ENCODE data around the gene SPATA32.

Gene SPATA32

DNA sequence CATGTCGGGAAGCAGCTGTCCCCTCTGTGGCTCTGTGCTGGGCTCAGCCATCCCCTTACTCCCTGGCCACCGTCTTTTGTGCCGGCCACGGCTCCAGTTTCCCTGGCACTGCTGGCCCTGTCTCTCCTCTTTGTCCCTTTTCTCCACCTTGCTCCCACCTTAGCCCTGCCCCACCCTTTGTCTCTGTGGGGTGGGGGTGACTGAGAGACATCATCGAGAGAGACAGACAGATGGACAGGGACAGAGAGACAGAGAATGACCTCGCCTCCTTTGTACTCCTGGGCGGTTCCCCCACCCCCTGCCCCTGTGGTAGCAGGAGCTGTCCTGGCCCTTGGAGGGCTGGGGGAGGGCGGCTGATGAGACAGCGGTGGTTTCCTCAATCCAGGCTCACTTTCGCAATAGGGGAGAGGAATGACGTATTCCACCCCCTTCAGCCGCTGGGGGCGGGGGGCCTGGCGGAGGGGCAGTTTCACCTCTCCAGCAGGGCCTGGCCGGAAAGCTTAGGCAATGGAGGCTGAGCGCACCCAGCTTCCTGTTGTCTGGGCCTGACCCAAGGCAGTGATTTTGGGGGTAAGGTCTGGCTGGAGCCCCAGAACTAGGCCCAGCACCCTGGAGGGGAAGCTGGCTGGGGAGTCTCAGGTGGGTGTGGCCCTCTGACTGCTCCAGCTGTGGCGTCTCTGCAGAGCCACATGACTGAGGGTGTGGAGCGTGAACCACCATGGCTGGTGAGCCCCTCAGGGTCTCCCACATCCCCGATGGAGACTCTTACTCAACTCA is 32.9 kb downstream of the SPATA32 start:
- peak; percentile 96 for DNase-seq (ENCODE audit: low read depth)

DNA sequence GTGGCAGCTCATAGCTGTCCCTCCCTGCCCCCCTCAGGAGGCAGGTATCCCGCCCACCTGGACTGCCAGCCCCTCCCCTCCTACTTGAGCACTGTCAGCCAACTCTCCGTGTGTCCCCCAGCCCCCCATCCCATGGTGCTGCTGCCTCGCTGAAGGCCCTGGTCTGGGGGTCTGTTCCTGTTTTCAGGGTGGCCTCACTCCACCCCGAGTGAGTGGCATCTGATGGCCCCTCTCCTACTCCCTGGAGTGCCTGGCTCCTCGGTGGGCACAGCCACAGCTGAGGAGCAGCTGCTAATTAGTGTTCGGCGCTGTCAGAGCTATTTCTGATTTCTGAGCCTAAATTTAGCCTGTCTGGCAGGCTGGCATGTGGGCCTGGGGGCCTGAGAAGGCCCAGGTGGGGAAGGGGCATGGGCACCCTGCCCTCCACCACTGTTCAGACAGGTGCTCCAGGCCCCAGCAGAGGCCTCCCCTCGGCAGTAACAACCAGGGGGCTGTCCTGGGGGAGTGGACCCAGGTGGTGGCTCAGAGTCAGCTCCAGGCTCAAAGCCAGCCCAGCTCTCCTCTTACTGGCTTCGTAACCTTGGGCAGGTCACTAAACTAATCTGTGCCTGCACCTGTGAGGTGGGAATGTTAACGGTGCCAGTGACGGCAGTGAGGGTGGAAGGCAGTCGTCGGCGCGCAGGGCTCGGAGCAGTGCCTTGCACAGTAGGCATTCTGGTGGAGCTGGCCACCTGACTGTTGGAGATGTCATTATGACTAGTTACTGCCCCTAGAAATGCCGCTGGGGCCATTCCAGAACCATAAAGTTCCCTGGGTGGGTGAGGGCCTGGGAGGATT is 33.8 kb downstream of the SPATA32 start:
- no peak for DNase-seq (ENCODE audit: low read depth)

DNA sequence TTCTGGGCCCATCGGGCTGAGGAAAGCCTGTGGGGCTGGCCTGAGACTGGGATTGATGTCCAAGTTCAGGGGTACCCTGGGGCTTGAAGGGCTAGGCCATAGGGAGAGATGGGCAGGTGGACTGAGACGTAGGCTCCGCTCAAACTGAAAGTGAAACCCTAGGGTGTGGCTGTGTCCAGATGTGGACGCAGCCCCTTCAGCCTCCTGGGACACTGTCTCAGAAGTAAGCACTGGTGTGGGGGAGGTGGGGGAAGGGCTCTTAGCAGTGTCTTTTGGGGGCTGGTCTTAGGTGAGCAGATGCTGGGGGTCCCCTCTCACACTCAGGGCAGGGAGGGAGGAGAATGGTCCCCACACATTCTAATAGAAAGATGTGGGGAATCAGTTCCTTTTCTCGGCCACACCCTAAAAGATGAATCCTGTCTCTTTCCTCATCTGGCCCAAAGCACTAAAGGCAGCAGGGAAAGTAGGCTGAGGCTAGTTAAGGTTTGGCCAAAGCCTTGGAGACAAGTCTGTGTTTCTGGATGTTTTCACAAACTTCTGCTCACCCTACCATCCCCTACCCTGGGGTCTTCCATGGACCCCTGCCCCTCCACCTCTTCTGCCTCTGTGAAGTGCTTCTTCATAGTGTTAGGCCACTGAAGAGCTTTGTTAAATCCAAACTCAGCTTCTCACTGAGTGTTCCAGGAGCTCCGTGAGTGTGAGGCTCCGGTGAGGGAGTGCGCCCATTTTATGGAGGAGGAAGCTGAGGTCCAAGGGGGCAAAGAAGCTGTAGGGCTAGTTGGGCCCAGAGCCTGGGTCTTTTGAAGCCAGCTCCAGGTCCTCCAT is 34.6 kb downstream of the SPATA32 start:
- DNase-seq (ENCODE audit: low read depth): peak; percentile 52

- DNase-seq (ENCODE audit: low read depth): no peak
Observed at GRCh38 chr17:45226576-45226975, 35.3 kb downstream of the SPATA32 start.

- peak; percentile 65 for DNase-seq (ENCODE audit: low read depth)
Observed at GRCh38 chr17:45225964-45226530, 35.8 kb downstream of the SPATA32 start.

DNA sequence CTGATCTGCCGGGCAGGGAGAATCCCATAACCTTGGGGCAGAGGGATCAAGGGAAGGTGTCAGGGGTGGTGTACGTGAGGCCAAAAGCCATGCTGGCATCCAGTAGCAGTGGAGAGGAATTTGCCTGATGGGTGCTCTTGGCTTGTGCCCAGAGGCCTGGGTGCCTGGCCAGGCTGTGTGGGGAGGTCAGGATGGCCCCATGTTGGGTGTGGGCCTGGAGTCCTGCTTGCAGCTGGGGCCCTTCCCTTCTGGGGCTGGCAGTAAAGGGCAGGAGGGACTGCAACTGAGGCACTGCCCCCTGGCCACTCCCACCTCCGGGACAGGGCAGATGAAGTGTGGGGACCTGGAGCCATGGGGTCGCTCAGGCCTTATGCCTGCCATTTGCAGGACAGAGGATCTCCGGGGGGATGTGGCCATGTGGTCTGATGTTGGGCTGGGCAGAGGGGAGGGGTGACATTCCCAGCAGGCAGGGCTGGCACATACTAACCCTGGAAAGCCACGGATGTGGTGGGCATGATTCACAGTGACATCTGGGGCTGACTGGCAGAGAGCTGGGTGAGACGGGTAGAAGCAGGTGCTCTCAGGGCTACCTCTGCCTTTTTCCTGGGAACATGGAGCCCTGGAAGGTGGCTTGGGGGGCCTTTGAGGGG is 36.7 kb downstream of the SPATA32 start:
- peak; percentile 43 for DNase-seq (ENCODE audit: low read depth)

- DNase-seq (ENCODE audit: low read depth): no peak
Observed at GRCh38 chr17:45224671-45225050, 37.2 kb downstream of the SPATA32 start.

DNA sequence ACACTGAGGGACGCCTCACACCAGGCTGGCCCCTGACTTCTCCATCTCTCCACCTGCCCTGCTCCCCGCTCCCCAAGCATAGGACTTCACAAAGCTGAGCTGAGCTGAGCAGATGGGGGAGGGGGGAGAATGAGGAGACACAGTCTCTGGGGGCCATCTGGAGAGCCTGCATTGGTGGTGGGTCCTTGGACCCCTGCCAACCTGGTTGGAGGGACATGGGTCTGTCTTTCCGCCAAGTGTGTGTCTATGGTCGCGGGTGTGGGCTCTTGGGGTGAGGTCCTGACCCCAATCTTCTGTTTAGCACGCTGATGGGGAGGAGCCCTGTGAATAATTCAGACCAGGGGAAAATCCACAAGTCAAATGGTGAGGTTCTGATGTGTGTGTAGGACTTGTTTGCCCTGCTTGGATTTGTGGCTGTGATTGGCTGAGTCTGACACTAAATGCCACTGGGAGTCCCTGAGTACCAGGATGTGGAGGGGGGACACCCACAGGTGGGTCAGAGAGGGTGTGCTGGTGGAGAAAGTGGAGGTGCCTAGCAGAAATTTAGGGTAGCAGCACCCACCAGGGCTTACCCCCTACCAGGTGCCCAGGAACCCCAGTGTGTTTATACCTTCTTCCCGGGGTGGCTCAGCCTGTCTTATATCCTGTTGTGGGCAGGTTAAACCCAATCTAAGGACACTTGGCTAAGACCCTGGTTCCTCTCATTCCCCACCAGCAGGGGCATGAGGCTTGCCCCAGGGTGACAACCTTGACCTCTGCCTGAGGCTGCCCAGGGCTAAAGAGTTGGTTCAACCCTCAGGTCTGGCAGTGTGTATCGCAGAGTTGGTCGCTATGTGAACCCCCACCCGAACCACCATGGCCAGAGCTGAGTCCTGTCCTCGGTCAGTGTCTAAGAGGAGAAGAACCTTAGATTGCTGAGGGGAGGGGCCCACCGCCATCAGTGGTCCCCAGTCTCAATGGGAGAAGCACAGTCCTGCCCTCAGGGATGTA is 38.1 kb downstream of the SPATA32 start:
- no peak for DNase-seq (ENCODE audit: low read depth)

- DNase-seq (ENCODE audit: low read depth): no peak
Observed at GRCh38 chr17:45222996-45223538, 38.8 kb downstream of the SPATA32 start.

- DNase-seq (ENCODE audit: low read depth): no peak
Observed at GRCh38 chr17:45222289-45222995, 39.5 kb downstream of the SPATA32 start.

GRCh38 chr17:45222014-45222288 is 39.9 kb downstream of the SPATA32 start:
- no peak for DNase-seq (ENCODE audit: low read depth)

GRCh38 chr17:45221081-45222013 is 40.5 kb downstream of the SPATA32 start, which contains the start of gene FMNL1:
Gene FMNL1 (plus strand): TSS chr17:45221885. CDS start chr17:45222125, 240 bp downstream.
- peak; percentile 64 for DNase-seq (ENCODE audit: low read depth)

DNA sequence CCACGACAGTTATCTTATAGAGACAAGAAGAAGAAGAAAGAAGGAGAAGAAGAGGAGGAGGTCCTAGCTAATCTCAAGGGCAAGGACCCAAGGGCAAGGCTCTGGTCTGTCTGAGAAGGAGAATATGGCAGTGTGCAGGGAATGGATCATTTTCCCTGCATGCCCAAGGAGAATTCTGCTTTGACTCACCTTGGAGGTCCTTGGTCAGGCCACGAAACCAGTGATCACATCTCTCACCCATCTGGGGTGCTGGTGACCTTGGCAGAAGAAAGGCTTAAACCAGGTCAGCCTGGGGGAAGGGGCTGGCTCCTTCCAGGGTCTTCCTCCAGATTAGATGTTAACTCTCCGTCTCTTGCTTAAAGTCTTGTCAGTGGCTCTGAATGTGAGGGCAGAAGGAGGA is 41.8 kb downstream of the SPATA32 start:
- DNase-seq (ENCODE audit: low read depth): no peak

DNA sequence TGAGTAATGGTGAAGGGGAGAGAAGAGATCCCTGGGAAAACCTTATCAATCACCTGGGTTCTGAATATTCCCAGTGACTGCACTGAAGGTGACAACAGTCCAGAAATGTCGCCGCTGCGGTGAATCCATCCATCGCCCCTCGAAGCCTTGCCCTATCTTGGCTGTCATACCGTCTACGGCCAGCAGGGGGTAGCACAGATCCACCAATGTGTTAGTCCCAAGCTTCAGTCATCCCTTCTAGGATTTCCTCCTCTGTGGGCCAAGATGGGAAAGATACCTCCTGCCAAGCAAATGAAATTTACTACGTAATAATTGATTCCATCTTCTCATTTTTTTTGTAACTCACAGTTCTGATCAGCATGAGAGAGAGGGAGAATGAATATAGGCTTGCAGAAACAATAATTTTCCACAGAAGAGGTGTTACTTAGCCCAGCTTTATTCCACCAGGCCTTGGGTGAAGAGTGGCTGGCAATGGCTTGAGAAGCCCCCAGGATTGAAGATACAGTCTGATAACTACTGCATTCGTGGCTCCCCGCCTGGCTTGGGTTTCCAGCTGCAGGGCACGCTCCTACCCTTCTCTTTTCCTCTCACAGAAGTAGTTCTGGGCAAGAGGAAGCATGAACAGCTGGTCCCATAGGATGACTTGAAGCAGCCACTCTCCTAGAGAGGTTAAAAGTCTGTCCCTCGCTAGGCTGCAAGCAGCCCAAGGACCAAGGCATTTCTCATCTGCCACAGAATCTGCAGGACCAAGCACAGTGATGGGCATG is 42.8 kb downstream of the SPATA32 start:
- DNase-seq (ENCODE audit: low read depth): peak; percentile 86

Data from ELR (cell line).